Fibroblast of villous mesenchyme (primary cell): ENCODE measurements around the gene UNC50. TPM values are rescaled to one million over a fixed set of nuclear protein-coding genes. Genes with fewer than 3 reads are reported as not detected.

Source experiments
- DNase-seq: peaks from one replicate; pipeline ENCODE4 v3.0.0-alpha.2; 2010; ENCODE audit warnings: low read depth
- H3K4me3 ChIP-seq: 2 replicates; pipeline ENCODE4 v1.5.1; 2011; ENCODE audit warnings: low read depth, mild to moderate bottlenecking, low read length
- total RNA-seq: library from RNA; depleted of rRNA; stranded (reverse); fragments of >200 nt; gene quantifications from 2 replicates; pipeline ENCODE4 v1.2.3, GENCODE V29; 2012
- TF ChIP-seq, protein P1 (sequence below): IDR thresholded peaks from 2 replicates; pipeline ENCODE4 v1.5.1; 2012; ENCODE audit warnings: low read depth, mild to moderate bottlenecking, low read length; ENCODE audit not compliant: insufficient read depth

UNC50 gene
- total RNA-seq, 1 donor: 46.2 TPM

DNA sequence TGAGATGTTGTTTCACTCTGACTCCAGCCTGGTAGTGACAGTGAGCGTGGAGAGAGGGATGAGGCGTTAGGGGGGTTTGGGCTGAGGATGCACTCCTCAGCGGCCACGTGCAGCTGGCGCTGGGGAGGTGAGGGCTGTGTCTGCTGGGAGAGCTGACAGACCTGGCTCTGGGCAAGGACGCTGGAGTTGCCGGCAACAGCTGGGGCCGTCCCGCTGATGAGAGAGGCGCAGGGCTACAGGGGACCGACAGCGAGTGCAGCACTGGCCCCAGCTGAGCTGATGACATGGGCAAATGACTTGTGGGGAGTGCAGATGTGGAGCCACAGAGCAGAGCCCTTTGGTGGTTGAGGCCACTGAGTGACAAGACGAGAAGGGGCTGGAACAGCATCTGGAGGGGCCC lies 38.5 kb upstream of the UNC50 start:
- DNase-seq: no peak
- no peak overlapping the region for H3K4me3 ChIP-seq
- TF ChIP-seq, protein P1, sequence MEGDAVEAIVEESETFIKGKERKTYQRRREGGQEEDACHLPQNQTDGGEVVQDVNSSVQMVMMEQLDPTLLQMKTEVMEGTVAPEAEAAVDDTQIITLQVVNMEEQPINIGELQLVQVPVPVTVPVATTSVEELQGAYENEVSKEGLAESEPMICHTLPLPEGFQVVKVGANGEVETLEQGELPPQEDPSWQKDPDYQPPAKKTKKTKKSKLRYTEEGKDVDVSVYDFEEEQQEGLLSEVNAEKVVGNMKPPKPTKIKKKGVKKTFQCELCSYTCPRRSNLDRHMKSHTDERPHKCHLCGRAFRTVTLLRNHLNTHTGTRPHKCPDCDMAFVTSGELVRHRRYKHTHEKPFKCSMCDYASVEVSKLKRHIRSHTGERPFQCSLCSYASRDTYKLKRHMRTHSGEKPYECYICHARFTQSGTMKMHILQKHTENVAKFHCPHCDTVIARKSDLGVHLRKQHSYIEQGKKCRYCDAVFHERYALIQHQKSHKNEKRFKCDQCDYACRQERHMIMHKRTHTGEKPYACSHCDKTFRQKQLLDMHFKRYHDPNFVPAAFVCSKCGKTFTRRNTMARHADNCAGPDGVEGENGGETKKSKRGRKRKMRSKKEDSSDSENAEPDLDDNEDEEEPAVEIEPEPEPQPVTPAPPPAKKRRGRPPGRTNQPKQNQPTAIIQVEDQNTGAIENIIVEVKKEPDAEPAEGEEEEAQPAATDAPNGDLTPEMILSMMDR: no peak

DNA sequence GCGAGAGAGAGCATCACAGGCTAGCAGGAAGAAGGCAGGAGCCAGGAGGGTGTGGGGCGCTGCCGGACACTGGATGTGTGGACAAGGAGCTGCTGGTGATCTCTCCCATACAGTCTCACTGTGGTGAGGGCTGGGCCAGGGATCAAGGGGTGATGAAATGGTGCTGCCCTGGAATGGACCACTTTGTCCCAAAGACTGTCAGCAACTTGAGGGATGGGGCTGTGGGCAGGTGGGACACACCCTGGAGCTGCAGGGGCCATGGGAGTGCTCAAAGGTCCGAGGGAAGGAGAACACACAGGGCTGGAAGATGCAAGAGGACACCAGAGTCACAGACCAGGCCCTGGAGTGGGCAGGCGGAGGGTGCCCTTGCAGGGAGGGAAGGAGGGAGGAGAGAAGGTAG lies 38.0 kb upstream of the UNC50 start:
- H3K4me3 ChIP-seq: no peak overlapping the region
- TF ChIP-seq, protein P1: no peak
- no peak for DNase-seq

DNA sequence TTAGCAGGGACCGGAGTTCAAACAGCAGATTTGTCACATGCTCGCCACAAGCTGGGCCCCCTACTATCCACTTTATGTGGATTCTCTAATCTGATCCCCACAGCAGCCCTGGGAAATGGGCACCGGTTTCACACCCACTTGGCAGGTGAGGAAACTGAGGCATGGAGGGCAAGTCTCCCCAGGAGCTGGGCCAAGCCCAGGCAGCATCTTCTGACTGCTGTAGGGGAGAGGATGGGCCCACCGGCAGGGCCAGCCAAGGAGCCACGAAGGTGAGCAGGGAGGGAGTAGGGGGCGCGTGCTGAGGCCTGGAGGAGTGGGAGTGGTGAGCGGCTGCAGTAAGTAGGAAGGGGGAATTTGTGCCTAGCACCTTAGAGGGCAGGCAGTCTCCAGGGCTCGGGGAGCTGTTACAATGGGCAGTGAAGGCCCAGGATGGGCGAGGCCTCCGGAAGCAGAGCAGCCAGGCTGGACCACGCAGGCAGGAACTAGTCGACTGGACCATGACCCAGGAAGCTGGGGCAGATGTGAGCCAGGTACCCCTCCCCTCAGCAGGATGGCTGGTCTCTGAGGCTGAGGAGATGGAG lies 37.2 kb upstream of the UNC50 start:
- TF ChIP-seq, protein P1: no peak
- H3K4me3 ChIP-seq: no peak overlapping the region
- no peak for DNase-seq

DNA sequence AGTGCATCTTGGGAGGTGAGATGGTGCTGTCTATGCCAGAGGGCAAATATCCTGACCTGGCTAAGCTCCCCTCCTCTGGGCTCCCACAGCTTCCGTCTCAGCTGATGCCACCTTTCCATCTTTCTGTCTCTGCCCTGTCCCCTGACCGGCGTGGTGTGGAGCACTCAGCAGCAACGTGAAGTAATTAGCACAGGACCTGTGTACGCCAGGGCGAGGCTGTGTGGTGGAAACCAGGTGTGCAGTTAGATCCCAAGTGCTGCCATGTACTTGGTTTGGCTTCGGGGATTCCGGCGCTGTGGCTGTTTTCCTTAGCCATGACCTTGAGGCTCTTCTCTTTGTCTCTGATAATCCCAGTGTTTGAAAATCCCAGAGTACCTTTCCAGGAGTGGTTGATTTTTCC lies 36.6 kb upstream of the UNC50 start:
- TF ChIP-seq, protein P1: no peak

DNA sequence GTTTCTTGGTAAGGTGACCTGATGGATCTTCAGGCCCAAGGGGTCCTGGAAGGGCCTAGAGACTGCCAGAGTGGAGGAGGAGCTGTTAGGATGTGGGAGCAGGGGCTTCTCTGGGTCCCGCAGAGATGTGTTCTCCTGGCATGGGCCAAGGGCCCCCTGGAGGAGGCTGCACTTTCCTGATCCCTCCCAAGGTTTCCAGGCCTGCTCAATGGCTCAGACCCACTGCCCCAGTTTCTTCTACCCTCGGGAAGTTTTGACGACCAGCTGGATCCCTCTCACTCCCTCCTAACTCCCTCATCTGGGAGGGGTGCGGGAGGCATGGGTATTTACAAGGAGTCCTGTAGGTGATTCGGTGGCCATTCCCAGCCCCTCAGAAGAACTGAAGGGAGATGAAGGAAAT lies 36.2 kb upstream of the UNC50 start:
- TF ChIP-seq, protein P1: no peak
- H3K4me3 ChIP-seq: no peak overlapping the region
- no peak for DNase-seq

More for the DNA sequence above, 36.6 kb upstream of the UNC50 start:
- no peak for DNase-seq
- H3K4me3 ChIP-seq: no peak overlapping the region

DNA sequence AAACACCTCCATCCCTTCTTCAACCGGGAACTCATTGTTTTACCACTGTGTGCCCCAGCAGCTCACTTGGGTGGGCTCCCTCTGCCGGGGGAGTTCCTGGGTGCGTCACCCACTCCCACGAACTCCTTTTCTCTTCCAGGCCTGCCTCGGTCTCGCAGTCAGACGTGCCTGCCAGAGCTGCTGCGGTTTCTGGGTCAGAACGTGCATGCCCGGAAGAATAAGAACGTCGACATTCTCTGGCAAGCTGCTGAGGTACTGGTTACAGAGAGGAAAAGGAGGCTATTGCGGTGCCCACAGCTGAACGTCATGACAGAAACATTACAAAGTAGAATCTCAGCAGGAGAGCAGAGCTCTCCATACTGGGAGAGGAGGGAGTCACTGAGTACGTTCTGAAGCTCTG lies 35.7 kb upstream of the UNC50 start:
- DNase-seq: no peak
- H3K4me3 ChIP-seq: no peak overlapping the region
- TF ChIP-seq, protein P1: no peak

DNA sequence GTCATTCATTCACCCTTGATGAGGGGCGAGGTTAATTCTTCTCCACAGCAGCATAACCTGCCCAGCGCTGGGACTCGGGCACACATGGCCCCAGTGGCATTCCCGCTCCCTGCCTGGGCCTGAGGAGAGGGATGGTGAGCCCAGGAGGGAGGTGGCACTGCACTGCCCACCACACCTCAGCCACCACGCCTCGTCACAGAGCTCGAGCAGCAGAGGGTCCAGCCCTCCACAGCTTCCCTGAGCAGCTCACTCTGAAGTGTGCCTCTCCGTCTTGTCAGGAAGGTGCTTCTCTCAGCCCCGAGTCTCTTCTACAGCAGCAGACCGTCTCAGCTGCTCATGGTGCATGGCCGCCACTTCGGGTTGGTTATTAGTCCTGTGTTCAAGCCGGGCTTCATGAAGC lies 35.0 kb upstream of the UNC50 start:
- H3K4me3 ChIP-seq: no peak overlapping the region
- no peak for DNase-seq
- TF ChIP-seq, protein P1: no peak
